DOHH2 (cell line): ENCODE results near the gene CACNA2D3.

Source experiments
- CTCF ChIP-seq: fragments of 200-600 bp; sonication (generic); IDR thresholded peaks from one replicate; pipeline ENCODE4 v1.5.1; 2014; ENCODE audit warnings: antibody characterized with exemption, mild to moderate bottlenecking, low read depth, low read length; ENCODE audit not compliant: poor library complexity, severe bottlenecking
- EZH2phosphoT487 ChIP-seq: fragments of 200-600 bp; sonication (generic); IDR thresholded peaks from 2 replicates; pipeline ENCODE4 v1.6.1; 2017; ENCODE audit warnings: borderline replicate concordance, mild to moderate bottlenecking, antibody characterized with exemption, low read length, moderate library complexity, mixed read lengths

DNA sequence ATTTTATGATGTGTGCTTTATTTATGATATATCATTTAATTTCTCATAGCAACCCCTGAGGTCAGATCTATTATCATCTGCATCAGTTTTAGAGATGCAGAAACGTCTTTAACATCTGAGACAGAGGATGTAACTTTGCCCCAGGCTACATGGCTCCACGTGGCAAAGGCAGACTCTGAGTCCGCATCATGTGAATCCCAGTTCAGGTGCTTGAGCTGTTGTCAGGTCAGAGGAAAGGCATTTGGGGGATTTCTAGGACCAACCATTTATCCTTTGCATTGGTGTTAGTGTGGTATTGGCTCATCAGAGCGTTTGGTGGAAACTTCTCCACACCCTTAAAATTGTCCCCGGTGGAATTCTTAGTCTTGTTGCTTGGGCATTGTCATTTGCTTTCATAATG lies 10.8 kb downstream of the CACNA2D3 start:
- TF ChIP-seq CTCF (no peak), EZH2phosphoT487 (no peak)
